Smooth muscle cell (in vitro differentiated cells): ENCODE results near the gene SHC1. TPM values are rescaled to one million over a fixed set of nuclear protein-coding genes. Genes with fewer than 3 reads are reported as not detected.

ENCODE experiments used
- DNase-seq: peaks from one replicate; lab custom pipeline; 2025; ENCODE audit not compliant: unreplicated experiment; lab: John Stamatoyannopoulos, UW
- H2AFZ ChIP-seq: fragments of 200-600 bp; sonication (generic); 2 replicates; pipeline ENCODE4 v1.6.0; 2016; ENCODE audit warnings: antibody characterized with exemption, low read depth, mild to moderate bottlenecking
- H3F3A ChIP-seq: fragments of 200-600 bp; sonication (generic); 2 replicates; pipeline ENCODE4 v1.6.0; 2017; ENCODE audit warnings: antibody characterized with exemption, low read depth
- H3K27ac ChIP-seq: fragments of 200-600 bp; sonication (generic); 2 replicates; pipeline ENCODE4 v1.5.1; 2016; ENCODE audit warnings: low read depth, mild to moderate bottlenecking
- H3K27me3 ChIP-seq: fragments of 200-600 bp; sonication (generic); 2 replicates; pipeline ENCODE4 v1.6.1; 2016; ENCODE audit warnings: low read depth, mild to moderate bottlenecking
- H3K36me3 ChIP-seq: fragments of 200-600 bp; sonication (generic); 2 replicates; pipeline ENCODE4 v1.5.1; 2016; ENCODE audit warnings: low read depth
- H3K4me1 ChIP-seq: fragments of 200-600 bp; sonication (generic); 2 replicates; pipeline ENCODE4 v1.5.1; 2016; ENCODE audit warnings: low read depth
- H3K4me2 ChIP-seq: fragments of 200-600 bp; sonication (generic); 2 replicates; pipeline ENCODE4 v1.6.0; 2016; ENCODE audit warnings: mild to moderate bottlenecking
- H3K4me3 ChIP-seq: fragments of 200-600 bp; sonication (generic); 2 replicates; pipeline ENCODE4 v1.5.1; 2016; ENCODE audit warnings: mild to moderate bottlenecking
- H3K79me2 ChIP-seq: fragments of 200-600 bp; sonication (generic); 2 replicates; pipeline ENCODE4 v1.6.0; 2016; ENCODE audit warnings: low read depth, mild to moderate bottlenecking
- H3K9ac ChIP-seq: fragments of 200-600 bp; sonication (generic); 2 replicates; pipeline ENCODE4 v1.6.0; 2016; ENCODE audit warnings: low read depth
- H3K9me3 ChIP-seq: fragments of 200-600 bp; sonication (generic); replicated peaks from 2 replicates; pipeline ENCODE4 v1.5.1; 2016; ENCODE audit warnings: low read depth
- H4K20me1 ChIP-seq: fragments of 200-600 bp; sonication (generic); 2 replicates; pipeline ENCODE4 v1.6.0; 2016; ENCODE audit warnings: low read depth
- WGBS: methylation state at CpG from one replicate; pipeline ENCODE4 v1.1.7; 2016; ENCODE audit warnings: low lambda C conversion rate; 5-methylcytosine and 5-hydroxymethylcytosine counted together
- polyA plus RNA-seq: library from polyadenylated mRNA; unstranded; fragments of >200 nt; fragmentation: Nextera tagmentation; extraction: Ambion mirVana; gene quantifications from 2 replicates; pipeline ENCODE4 v1.2.1, GENCODE V29; 2016
- total RNA-seq: library from RNA; depleted of rRNA; stranded (reverse); fragments of >200 nt; gene quantifications from 2 replicates; pipeline ENCODE4 v1.2.3, GENCODE V29; 2014
- TF ChIP-seq, protein P1 (sequence below): fragments of 200-600 bp; sonication (generic); IDR thresholded peaks from 2 replicates; pipeline ENCODE4 v1.5.1; 2017; ENCODE audit warnings: borderline replicate concordance, mild to moderate bottlenecking, antibody characterized with exemption; ENCODE audit not compliant: insufficient read depth, poor library complexity, severe bottlenecking

Gene SHC1
- total and polyA plus RNA-seq, 2 experiments from 2014 or later = 207 to 249 TPM

DNA sequence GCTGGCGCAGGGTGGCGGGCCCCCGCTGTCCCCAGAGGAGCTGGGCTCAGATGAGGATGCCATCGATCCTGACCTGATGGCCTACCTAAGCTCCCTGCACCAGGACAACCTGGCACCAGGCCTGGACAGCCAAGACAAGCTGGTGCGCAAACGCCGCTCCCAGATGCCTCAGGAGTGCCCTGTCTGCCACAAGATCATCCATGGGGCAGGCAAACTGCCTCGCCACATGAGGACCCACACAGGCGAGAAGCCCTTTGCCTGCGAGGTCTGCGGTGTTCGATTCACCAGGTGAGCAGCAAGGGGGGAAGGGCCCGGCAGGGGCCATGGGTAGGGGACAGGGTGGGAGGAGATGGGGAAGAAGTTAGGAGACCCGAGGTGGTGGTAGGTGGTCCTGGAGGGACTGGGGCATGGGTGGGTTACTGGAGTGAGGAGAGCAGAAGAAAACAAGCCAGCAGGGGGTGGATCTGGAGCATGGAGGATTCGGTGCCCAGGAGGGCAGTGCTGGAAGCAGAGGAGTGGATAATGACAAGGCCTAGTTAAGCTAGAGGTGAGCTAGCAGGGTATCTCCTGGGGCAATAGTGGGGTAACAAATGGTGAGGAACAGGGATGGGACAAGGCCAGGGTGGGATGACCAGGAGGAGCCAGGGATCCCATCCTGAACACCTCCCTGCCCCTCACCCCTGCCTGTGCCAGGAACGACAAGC, 45.1 kb upstream of the SHC1 start:
- TF ChIP-seq, protein P1, sequence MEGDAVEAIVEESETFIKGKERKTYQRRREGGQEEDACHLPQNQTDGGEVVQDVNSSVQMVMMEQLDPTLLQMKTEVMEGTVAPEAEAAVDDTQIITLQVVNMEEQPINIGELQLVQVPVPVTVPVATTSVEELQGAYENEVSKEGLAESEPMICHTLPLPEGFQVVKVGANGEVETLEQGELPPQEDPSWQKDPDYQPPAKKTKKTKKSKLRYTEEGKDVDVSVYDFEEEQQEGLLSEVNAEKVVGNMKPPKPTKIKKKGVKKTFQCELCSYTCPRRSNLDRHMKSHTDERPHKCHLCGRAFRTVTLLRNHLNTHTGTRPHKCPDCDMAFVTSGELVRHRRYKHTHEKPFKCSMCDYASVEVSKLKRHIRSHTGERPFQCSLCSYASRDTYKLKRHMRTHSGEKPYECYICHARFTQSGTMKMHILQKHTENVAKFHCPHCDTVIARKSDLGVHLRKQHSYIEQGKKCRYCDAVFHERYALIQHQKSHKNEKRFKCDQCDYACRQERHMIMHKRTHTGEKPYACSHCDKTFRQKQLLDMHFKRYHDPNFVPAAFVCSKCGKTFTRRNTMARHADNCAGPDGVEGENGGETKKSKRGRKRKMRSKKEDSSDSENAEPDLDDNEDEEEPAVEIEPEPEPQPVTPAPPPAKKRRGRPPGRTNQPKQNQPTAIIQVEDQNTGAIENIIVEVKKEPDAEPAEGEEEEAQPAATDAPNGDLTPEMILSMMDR = no peak
- Histone ChIP-seq H2AFZ (no peak overlapping the region), H4K20me1 (peaks cover 27% of the 10 kb centered on the region), H3K27me3 (no peaks in the 10 kb centered on the region), H3K4me2 (no peak overlapping the region), H3K9ac (no peak overlapping the region), H3K9me3 (no peaks in the 10 kb centered on the region), H3K4me3 (no peak overlapping the region), H3K36me3 (no peaks in the 10 kb centered on the region), H3K79me2 (no peaks in the 10 kb centered on the region), H3K4me1 (peaks cover 25% of the 10 kb centered on the region), H3F3A (peaks cover 3% of the 10 kb centered on the region), H3K27ac (no peak overlapping the region)
- no peak for DNase-seq
- WGBS = 94% methylated on average over 16 of the region's 16 CpGs

GRCh38 chr1:155014709-155015508, 44.4 kb upstream of the SHC1 start:
- Histone ChIP-seq H3K36me3 (no peaks in the 10 kb centered on the region), H3K4me1 (peaks cover 28% of the 10 kb centered on the region), H3F3A (peaks cover 3% of the 10 kb centered on the region), H2AFZ (no peak overlapping the region), H3K4me3 (no peak overlapping the region), H3K27me3 (no peaks in the 10 kb centered on the region), H3K4me2 (no peak overlapping the region), H3K79me2 (no peaks in the 10 kb centered on the region), H3K9me3 (no peaks in the 10 kb centered on the region), H3K9ac (no peak overlapping the region), H3K27ac (no peak overlapping the region), H4K20me1 (peaks cover 33% of the 10 kb centered on the region)
- no peak for DNase-seq
- WGBS = 92% methylated on average over 15 of the region's 31 CpGs
- TF ChIP-seq, protein P1 = no peak

GRCh38 chr1:155013632-155014031, 43.1 kb upstream of the SHC1 start:
- H3F3A ChIP-seq = peaks cover 3% of the 10 kb centered on the region

More at GRCh38 chr1:155013632-155014031, 43.1 kb upstream of the SHC1 start:
- Histone ChIP-seq H3K4me3 (no peak overlapping the region), H3K4me2 (no peak overlapping the region), H2AFZ (no peak overlapping the region), H3K27me3 (no peaks in the 10 kb centered on the region), H3K4me1 (peaks cover 32% of the 10 kb centered on the region), H3K79me2 (peaks cover 9% of the 10 kb centered on the region), H3K27ac (no peak overlapping the region), H3K9ac (no peak overlapping the region), H4K20me1 (peaks cover 45% of the 10 kb centered on the region), H3K36me3 (no peaks in the 10 kb centered on the region), H3K9me3 (no peaks in the 10 kb centered on the region)
- no peak for DNase-seq
- WGBS = 77% methylated on average over 8 of the region's 8 CpGs
- TF ChIP-seq, protein P1 = no peak
